ENCODE measurements around the gene ADCY7.

GRCh38 chr16:50252874-50253513 is 13.4 kb upstream of the ADCY7 start:
- TF ChIP-seq, protein P1, sequence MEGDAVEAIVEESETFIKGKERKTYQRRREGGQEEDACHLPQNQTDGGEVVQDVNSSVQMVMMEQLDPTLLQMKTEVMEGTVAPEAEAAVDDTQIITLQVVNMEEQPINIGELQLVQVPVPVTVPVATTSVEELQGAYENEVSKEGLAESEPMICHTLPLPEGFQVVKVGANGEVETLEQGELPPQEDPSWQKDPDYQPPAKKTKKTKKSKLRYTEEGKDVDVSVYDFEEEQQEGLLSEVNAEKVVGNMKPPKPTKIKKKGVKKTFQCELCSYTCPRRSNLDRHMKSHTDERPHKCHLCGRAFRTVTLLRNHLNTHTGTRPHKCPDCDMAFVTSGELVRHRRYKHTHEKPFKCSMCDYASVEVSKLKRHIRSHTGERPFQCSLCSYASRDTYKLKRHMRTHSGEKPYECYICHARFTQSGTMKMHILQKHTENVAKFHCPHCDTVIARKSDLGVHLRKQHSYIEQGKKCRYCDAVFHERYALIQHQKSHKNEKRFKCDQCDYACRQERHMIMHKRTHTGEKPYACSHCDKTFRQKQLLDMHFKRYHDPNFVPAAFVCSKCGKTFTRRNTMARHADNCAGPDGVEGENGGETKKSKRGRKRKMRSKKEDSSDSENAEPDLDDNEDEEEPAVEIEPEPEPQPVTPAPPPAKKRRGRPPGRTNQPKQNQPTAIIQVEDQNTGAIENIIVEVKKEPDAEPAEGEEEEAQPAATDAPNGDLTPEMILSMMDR (IDR thresholded peaks at IDR 0.05): no peak
- TF ChIP-seq EP300 (IDR thresholded peaks at IDR 0.05): no peak
